Measurements from ENCODE around the gene GRID2.

DNA sequence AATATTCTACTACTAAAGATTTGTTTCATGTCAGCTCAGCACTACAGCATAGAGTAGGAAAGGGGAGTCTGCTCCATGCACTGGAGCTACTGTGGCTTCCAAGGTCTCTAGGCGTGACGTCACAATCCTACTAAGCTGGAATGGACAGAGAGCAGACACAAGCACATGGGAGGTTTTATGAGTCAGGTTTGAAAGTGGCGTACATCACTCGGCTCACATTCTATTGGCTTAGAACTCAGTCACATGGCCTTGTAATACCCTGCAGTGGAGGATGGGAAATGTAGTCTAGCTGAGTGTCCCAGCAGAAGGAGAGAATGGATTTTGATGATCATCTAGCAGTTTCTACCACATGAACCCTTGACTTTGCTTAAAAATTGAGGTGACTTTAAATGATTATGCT, 899.9 kb downstream of the GRID2 start:
- TF ChIP-seq, protein P1, sequence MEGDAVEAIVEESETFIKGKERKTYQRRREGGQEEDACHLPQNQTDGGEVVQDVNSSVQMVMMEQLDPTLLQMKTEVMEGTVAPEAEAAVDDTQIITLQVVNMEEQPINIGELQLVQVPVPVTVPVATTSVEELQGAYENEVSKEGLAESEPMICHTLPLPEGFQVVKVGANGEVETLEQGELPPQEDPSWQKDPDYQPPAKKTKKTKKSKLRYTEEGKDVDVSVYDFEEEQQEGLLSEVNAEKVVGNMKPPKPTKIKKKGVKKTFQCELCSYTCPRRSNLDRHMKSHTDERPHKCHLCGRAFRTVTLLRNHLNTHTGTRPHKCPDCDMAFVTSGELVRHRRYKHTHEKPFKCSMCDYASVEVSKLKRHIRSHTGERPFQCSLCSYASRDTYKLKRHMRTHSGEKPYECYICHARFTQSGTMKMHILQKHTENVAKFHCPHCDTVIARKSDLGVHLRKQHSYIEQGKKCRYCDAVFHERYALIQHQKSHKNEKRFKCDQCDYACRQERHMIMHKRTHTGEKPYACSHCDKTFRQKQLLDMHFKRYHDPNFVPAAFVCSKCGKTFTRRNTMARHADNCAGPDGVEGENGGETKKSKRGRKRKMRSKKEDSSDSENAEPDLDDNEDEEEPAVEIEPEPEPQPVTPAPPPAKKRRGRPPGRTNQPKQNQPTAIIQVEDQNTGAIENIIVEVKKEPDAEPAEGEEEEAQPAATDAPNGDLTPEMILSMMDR (IDR thresholded peaks at IDR 0.05): no peak
- TF ChIP-seq ZFX (IDR thresholded peaks at IDR 0.05; ENCODE audit: borderline replicate concordance): no peak
